GM12865 (cell line): ENCODE measurements around the gene ST8SIA4.

Source experiments
- DNase-seq: peaks from one replicate; pipeline ENCODE4 v3.0.0; 2010; ENCODE audit warnings: low read depth
- H3K4me3 ChIP-seq: 2 replicates; pipeline ENCODE4 v1.5.1; 2011; ENCODE audit warnings: mild to moderate bottlenecking, low read depth, low read length, control low read depth
- CTCF ChIP-seq: IDR thresholded peaks from 2 replicates; pipeline ENCODE4 v1.5.1; 2011; ENCODE audit warnings: low read length, control low read depth, low read depth, inconsistent platforms; ENCODE audit not compliant: insufficient read depth; ENCODE audit errors: missing control alignments

Gene ST8SIA4

GRCh38 chr5:100864931-100865330 is 38.2 kb downstream of the ST8SIA4 start:
- no peak overlapping the region for H3K4me3 ChIP-seq
- no peak for TF ChIP-seq CTCF
- DNase-seq: no peak

GRCh38 chr5:100863739-100864138 is 39.3 kb downstream of the ST8SIA4 start:
- DNase-seq: no peak
- no peak overlapping the region for H3K4me3 ChIP-seq
- TF ChIP-seq CTCF: no peak

- no peak for TF ChIP-seq CTCF
- DNase-seq: peak; percentile 51
- no peak overlapping the region; the same call in 1 of the 2 replicates for H3K4me3 ChIP-seq
Observed at GRCh38 chr5:100861148-100861547, 41.9 kb downstream of the ST8SIA4 start.

GRCh38 chr5:100860407-100860806 is 42.7 kb downstream of the ST8SIA4 start:
- DNase-seq: peak; percentile 74
- TF ChIP-seq CTCF: no peak
- peak overlapping the region; percentile 18 for H3K4me3 ChIP-seq

- no peak for TF ChIP-seq CTCF
- H3K4me3 ChIP-seq: no peak overlapping the region
- no peak for DNase-seq
Observed at GRCh38 chr5:100858987-100859545, 44.0 kb downstream of the ST8SIA4 start.

- peak overlapping the region; percentile 68 for H3K4me3 ChIP-seq
- TF ChIP-seq CTCF: no peak
- peak; percentile 43 for DNase-seq
Observed at GRCh38 chr5:100856462-100856861, 46.6 kb downstream of the ST8SIA4 start.

GRCh38 chr5:100855937-100856430 is 47.1 kb downstream of the ST8SIA4 start:
- H3K4me3 ChIP-seq: peak overlapping the region; percentile 68
- TF ChIP-seq CTCF: no peak
- peak; percentile 52 for DNase-seq
